ENCODE data around the gene KLHL29. TPM values are rescaled to one million over a fixed set of nuclear protein-coding genes. Genes with fewer than 3 reads are reported as not detected.

KLHL29 gene
- total RNA-seq, 1 donor from 2014 or later, result 5.0 TPM

- no peak for DNase-seq (ENCODE audit: low read depth)
- H3K4me3 ChIP-seq (ENCODE audit: low read depth, low read length), result no peak overlapping the region
- no peaks in the 10 kb centered on the region for H3K36me3 ChIP-seq (ENCODE audit: control insufficient read depth, insufficient read depth, low read length)
- no peaks in the 10 kb centered on the region for H3K27me3 ChIP-seq (ENCODE audit: control insufficient read depth, insufficient read depth, low read length)
- FAIRE-seq, result no peak
- TF ChIP-seq CTCF (IDR thresholded peaks at IDR 0.05; ENCODE audit: insufficient read depth, low read length, severe bottlenecking), result no peak
Measured at GRCh38 chr2:23559561-23560239, 174.7 kb downstream of the KLHL29 start.

GRCh38 chr2:23561088-23561487 lies 176.1 kb downstream of the KLHL29 start:
- DNase-seq (ENCODE audit: low read depth) (no peak), FAIRE-seq (peak; percentile 13)
- Histone ChIP-seq H3K36me3 (ENCODE audit: control insufficient read depth, insufficient read depth, low read length) (no peaks in the 10 kb centered on the region), H3K27me3 (ENCODE audit: control insufficient read depth, insufficient read depth, low read length) (no peaks in the 10 kb centered on the region), H3K4me3 (ENCODE audit: low read depth, low read length) (no peak overlapping the region)
- no peak for TF ChIP-seq CTCF (IDR thresholded peaks at IDR 0.05; ENCODE audit: insufficient read depth, low read length, severe bottlenecking)

GRCh38 chr2:23561544-23561943 lies 176.6 kb downstream of the KLHL29 start:
- Histone ChIP-seq H3K36me3 (ENCODE audit: control insufficient read depth, insufficient read depth, low read length) (no peaks in the 10 kb centered on the region), H3K4me3 (ENCODE audit: low read depth, low read length) (no peak overlapping the region), H3K27me3 (ENCODE audit: control insufficient read depth, insufficient read depth, low read length) (no peaks in the 10 kb centered on the region)
- no peak for TF ChIP-seq CTCF (IDR thresholded peaks at IDR 0.05; ENCODE audit: insufficient read depth, low read length, severe bottlenecking)
- no peak for FAIRE-seq
- DNase-seq (ENCODE audit: low read depth), result no peak

- DNase-seq (ENCODE audit: low read depth) (no peak), FAIRE-seq (no peak)
- TF ChIP-seq CTCF (IDR thresholded peaks at IDR 0.05; ENCODE audit: insufficient read depth, low read length, severe bottlenecking), result no peak
- no peaks in the 10 kb centered on the region for H3K36me3 ChIP-seq (ENCODE audit: control insufficient read depth, insufficient read depth, low read length)
- H3K4me3 ChIP-seq (ENCODE audit: low read depth, low read length), result no peak overlapping the region
- H3K27me3 ChIP-seq (ENCODE audit: control insufficient read depth, insufficient read depth, low read length), result no peaks in the 10 kb centered on the region
Measured at GRCh38 chr2:23562143-23562542, 177.2 kb downstream of the KLHL29 start.

- Histone ChIP-seq H3K27me3 (ENCODE audit: control insufficient read depth, insufficient read depth, low read length) (no peaks in the 10 kb centered on the region), H3K36me3 (ENCODE audit: control insufficient read depth, insufficient read depth, low read length) (no peaks in the 10 kb centered on the region), H3K4me3 (ENCODE audit: low read depth, low read length) (no peak overlapping the region)
- TF ChIP-seq CTCF (IDR thresholded peaks at IDR 0.05; ENCODE audit: insufficient read depth, low read length, severe bottlenecking), result no peak
- FAIRE-seq (no peak), DNase-seq (ENCODE audit: low read depth) (no peak)
Measured at GRCh38 chr2:23563151-23563550, 178.2 kb downstream of the KLHL29 start.
